Smooth muscle cell (in vitro differentiated cells): ENCODE results near the gene ZNF768. TPM values are rescaled to one million over a fixed set of nuclear protein-coding genes. Genes with fewer than 3 reads are reported as not detected.

Experiments used
- DNase-seq: peaks from one replicate; lab custom pipeline; 2025; ENCODE audit not compliant: unreplicated experiment; lab: John Stamatoyannopoulos, UW
- H2AFZ ChIP-seq: fragments of 200-600 bp; sonication (generic); 2 replicates; pipeline ENCODE4 v1.6.0; 2016; ENCODE audit warnings: antibody characterized with exemption, low read depth, mild to moderate bottlenecking
- H3F3A ChIP-seq: fragments of 200-600 bp; sonication (generic); 2 replicates; pipeline ENCODE4 v1.6.0; 2017; ENCODE audit warnings: antibody characterized with exemption, low read depth
- H3K27ac ChIP-seq: fragments of 200-600 bp; sonication (generic); 2 replicates; pipeline ENCODE4 v1.5.1; 2016; ENCODE audit warnings: low read depth, mild to moderate bottlenecking
- H3K27me3 ChIP-seq: fragments of 200-600 bp; sonication (generic); 2 replicates; pipeline ENCODE4 v1.6.1; 2016; ENCODE audit warnings: low read depth, mild to moderate bottlenecking
- H3K36me3 ChIP-seq: fragments of 200-600 bp; sonication (generic); 2 replicates; pipeline ENCODE4 v1.5.1; 2016; ENCODE audit warnings: low read depth
- H3K4me1 ChIP-seq: fragments of 200-600 bp; sonication (generic); 2 replicates; pipeline ENCODE4 v1.5.1; 2016; ENCODE audit warnings: low read depth
- H3K4me2 ChIP-seq: fragments of 200-600 bp; sonication (generic); 2 replicates; pipeline ENCODE4 v1.6.0; 2016; ENCODE audit warnings: mild to moderate bottlenecking
- H3K4me3 ChIP-seq: fragments of 200-600 bp; sonication (generic); 2 replicates; pipeline ENCODE4 v1.5.1; 2016; ENCODE audit warnings: mild to moderate bottlenecking
- H3K79me2 ChIP-seq: fragments of 200-600 bp; sonication (generic); 2 replicates; pipeline ENCODE4 v1.6.0; 2016; ENCODE audit warnings: low read depth, mild to moderate bottlenecking
- H3K9ac ChIP-seq: fragments of 200-600 bp; sonication (generic); 2 replicates; pipeline ENCODE4 v1.6.0; 2016; ENCODE audit warnings: low read depth
- H3K9me3 ChIP-seq: fragments of 200-600 bp; sonication (generic); replicated peaks from 2 replicates; pipeline ENCODE4 v1.5.1; 2016; ENCODE audit warnings: low read depth
- H4K20me1 ChIP-seq: fragments of 200-600 bp; sonication (generic); 2 replicates; pipeline ENCODE4 v1.6.0; 2016; ENCODE audit warnings: low read depth
- WGBS: methylation state at CpG from one replicate; pipeline ENCODE4 v1.1.7; 2016; ENCODE audit warnings: low lambda C conversion rate; 5-methylcytosine and 5-hydroxymethylcytosine counted together
- polyA plus RNA-seq: library from polyadenylated mRNA; unstranded; fragments of >200 nt; fragmentation: Nextera tagmentation; extraction: Ambion mirVana; gene quantifications from 2 replicates; pipeline ENCODE4 v1.2.1, GENCODE V29; 2016
- total RNA-seq: library from RNA; depleted of rRNA; stranded (reverse); fragments of >200 nt; gene quantifications from 2 replicates; pipeline ENCODE4 v1.2.3, GENCODE V29; 2014
- TF ChIP-seq, protein P1 (sequence below): fragments of 200-600 bp; sonication (generic); IDR thresholded peaks from 2 replicates; pipeline ENCODE4 v1.5.1; 2017; ENCODE audit warnings: borderline replicate concordance, mild to moderate bottlenecking, antibody characterized with exemption; ENCODE audit not compliant: insufficient read depth, poor library complexity, severe bottlenecking

ZNF768 gene
- total and polyA plus RNA-seq, 2 experiments from 2014 or later = 15.4 to 18.6 TPM

GRCh38 chr16:30553393-30553899, 27.1 kb upstream of the ZNF768 start:
- no peak overlapping the region for H2AFZ ChIP-seq
- WGBS = 92% methylated on average over 2 of the region's 2 CpGs
- TF ChIP-seq, protein P1, sequence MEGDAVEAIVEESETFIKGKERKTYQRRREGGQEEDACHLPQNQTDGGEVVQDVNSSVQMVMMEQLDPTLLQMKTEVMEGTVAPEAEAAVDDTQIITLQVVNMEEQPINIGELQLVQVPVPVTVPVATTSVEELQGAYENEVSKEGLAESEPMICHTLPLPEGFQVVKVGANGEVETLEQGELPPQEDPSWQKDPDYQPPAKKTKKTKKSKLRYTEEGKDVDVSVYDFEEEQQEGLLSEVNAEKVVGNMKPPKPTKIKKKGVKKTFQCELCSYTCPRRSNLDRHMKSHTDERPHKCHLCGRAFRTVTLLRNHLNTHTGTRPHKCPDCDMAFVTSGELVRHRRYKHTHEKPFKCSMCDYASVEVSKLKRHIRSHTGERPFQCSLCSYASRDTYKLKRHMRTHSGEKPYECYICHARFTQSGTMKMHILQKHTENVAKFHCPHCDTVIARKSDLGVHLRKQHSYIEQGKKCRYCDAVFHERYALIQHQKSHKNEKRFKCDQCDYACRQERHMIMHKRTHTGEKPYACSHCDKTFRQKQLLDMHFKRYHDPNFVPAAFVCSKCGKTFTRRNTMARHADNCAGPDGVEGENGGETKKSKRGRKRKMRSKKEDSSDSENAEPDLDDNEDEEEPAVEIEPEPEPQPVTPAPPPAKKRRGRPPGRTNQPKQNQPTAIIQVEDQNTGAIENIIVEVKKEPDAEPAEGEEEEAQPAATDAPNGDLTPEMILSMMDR = no peak
- peaks cover 5% of the 10 kb centered on the region for H3K4me1 ChIP-seq
- no peaks in the 10 kb centered on the region for H3K9me3 ChIP-seq
- no peaks in the 10 kb centered on the region for H4K20me1 ChIP-seq
- H3K36me3 ChIP-seq = no peaks in the 10 kb centered on the region
- DNase-seq = no peak
- H3K79me2 ChIP-seq = peaks cover 15% of the 10 kb centered on the region
- no peaks in the 10 kb centered on the region for H3K27me3 ChIP-seq
- H3K27ac ChIP-seq = no peak overlapping the region
- no peak overlapping the region for H3K4me2 ChIP-seq
- peaks cover 7% of the 10 kb centered on the region for H3F3A ChIP-seq
- no peak overlapping the region for H3K4me3 ChIP-seq
- no peak overlapping the region for H3K9ac ChIP-seq

DNA sequence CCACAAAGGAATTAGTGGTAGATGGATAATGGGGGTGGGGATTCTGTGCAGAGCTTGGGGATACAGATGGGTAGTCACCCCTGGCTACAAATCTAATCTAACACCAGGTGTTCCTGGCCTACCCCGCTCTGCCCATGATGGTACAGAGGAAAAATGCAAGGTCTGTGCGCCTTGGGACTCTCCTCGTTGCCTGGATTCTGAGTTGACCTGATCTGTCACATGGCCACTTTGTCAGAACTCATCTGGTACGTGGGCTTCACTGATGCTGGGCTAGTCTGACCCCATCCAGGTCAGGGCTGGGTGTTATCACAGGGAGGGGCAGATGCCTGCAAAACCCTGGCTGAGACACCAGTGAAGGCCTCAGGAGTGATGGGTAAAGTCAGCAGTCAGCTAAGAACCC, 26.6 kb upstream of the ZNF768 start:
- TF ChIP-seq, protein P1 = no peak
- Histone ChIP-seq H3K4me3 (no peak overlapping the region), H3K27me3 (no peaks in the 10 kb centered on the region), H3K4me2 (no peak overlapping the region), H3K9ac (no peak overlapping the region), H3K27ac (no peak overlapping the region), H4K20me1 (no peaks in the 10 kb centered on the region), H3K9me3 (no peaks in the 10 kb centered on the region), H3K4me1 (peaks cover 5% of the 10 kb centered on the region), H3K36me3 (no peaks in the 10 kb centered on the region), H3F3A (peaks cover 7% of the 10 kb centered on the region), H2AFZ (no peak overlapping the region), H3K79me2 (peaks cover 15% of the 10 kb centered on the region)
- no peak for DNase-seq
- WGBS = 96% methylated on average over 4 of the region's 4 CpGs

DNA sequence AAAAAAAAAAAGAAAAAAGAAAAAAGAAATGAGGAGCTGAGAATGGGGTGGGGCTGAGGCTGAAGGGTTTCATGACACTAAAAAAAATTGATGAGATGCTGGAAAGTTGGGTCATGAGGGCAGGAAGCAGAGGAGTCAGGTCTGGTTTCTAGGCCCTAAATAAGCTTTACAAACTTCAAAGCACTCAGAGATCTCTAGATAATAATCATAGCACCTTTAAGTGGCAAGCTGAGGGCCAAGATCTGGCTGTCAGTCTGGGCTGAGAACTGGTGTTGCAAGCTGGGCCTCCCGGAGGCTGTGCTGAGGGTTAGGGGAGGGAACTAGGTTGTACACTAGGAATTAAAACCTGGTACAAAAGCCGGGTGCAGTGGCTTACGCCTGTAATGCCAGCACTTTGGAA, 25.4 kb upstream of the ZNF768 start:
- peaks cover 5% of the 10 kb centered on the region for H3K79me2 ChIP-seq
- no peak overlapping the region for H3K27ac ChIP-seq
- H3K4me1 ChIP-seq = no peaks in the 10 kb centered on the region
- no peaks in the 10 kb centered on the region for H4K20me1 ChIP-seq
- no peak overlapping the region for H3K4me3 ChIP-seq
- H3F3A ChIP-seq = peaks cover 7% of the 10 kb centered on the region
- H3K9me3 ChIP-seq = no peaks in the 10 kb centered on the region
- no peak overlapping the region for H3K9ac ChIP-seq
- H3K27me3 ChIP-seq = no peaks in the 10 kb centered on the region
- H3K36me3 ChIP-seq = no peaks in the 10 kb centered on the region
- no peak for DNase-seq
- TF ChIP-seq, protein P1 = no peak
- H3K4me2 ChIP-seq = no peak overlapping the region
- H2AFZ ChIP-seq = no peak overlapping the region
- WGBS = 65% methylated on average over 3 of the region's 3 CpGs
